NCI-H2171 treated with DMSO at 0.1 percent for 48 hours (cell line): ENCODE results near the gene DUSP3.
"Not testable (repeated sequence)": the region's sequence is repeated elsewhere in the genome, so short reads cannot be mapped to it uniquely, and the experiment has no call there.

Experiments
- DNase-seq: peaks from one replicate; lab custom pipeline; 2025; lab: John Stamatoyannopoulos, UW

DUSP3 gene

DNA sequence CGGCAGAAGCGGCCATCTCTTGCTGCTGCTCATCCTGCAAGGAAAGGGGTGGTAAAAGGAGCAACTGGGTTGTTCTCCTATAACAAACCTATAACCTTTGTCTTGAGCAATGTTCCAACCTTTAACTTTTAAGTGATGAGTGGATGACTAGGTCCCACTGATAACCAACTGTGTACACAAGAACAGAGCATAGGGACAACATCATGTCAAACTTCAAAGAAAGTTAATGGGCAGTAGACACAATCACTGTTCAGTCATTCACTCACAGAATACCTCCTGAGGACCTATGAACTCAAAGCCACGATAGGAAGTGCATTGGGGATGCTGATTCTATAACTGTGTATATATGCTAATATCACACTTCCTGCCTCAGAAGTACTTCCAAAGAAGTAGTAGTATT lies 23.1 kb upstream of the DUSP3 start:
- no peak for DNase-seq

DNA sequence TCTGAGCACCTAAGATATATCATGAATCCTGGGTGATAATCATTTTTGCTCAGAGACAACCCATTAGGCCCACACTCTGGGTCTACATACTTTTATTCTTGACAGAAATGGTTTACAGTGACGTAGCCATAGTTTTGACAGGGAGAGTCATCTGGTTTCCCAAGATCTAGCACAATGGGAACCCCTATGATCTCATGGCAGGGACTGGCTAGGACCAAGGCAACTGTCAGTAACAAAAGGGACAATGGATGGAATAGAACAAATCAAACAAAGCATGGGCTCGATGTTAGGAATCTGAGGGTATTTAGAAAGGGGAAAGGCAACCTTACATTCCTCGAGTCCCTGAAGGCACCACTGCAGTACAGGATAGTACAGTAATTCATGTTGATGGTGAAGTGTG lies 22.0 kb upstream of the DUSP3 start:
- no peak for DNase-seq

DNA sequence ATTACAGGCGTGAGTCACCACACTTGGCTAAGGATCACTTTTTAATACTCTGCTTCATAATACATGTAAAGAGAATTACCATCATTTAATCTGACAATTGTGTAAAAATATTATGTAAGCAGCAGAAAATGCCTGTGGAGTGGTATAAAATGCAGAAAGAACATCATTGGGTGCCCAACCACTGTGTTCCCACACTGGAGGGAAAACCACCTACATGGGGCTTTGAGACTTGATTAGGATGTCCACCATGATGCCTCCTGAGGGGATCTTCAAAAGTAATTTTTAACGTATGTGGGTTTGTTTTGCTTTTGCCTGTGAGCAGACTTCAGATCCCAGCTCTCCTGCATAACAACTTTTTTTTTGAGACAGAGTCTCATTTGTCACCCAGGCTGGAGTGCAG lies 20.3 kb upstream of the DUSP3 start:
- DNase-seq = no peak

DNA sequence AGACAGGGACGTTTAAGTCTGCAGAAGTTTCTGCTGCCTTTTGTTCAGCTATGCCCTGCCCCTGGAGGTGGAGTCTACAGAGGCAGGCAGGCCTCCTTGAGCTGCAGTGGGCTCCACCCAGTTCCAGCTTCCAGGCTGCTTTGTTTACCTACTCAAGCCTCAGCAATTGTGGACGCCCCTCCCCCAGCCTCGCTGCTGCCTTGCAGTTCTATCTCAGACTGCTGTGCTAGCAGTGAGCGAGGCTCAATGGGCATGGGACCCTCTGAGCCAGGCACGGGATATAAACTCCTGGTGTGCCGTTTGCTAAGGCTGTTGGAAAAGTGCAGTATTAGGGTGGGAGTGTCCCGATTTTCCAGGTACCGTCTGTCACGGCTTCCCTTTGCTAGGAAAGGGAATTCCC lies 19.2 kb upstream of the DUSP3 start:
- DNase-seq = not testable (repeated sequence)

DNA sequence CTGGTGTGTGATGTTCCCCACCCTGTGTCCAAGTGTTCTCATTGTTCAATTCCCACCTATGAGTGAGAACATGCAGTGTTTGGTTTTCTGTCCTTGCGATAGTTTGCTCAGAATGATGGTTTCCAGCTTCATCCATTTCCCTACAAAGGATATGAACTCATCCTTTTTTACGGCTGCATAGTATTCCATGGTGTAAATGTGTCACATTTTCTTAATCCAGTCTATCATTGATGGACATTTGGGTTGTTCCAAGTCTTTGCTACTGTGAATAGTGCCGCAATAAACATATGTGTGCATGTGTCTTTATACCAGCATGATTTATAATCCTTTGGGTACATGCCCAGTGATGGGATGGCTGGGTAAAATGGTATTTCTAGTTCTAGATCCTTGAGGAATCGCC lies 13.9 kb upstream of the DUSP3 start:
- not testable (repeated sequence) for DNase-seq

DNA sequence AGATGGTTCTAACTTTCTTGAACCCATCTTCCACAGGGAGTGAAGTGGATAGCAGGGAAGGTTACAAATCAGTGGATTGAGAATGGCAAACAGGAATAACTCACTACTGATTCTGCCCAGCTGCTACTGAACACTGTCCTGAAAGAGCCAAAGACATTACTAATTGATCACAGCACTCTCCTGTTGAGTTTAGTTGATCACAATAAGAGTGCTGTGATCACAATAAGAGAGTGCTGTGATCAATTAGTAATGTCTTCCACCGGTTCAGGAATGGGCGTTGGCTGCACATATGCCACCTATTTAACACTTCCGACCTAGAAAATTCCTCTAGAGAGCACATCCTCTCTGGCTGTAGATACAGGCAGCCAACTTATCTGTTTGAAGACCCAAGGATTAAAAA lies 12.8 kb upstream of the DUSP3 start:
- peak; percentile 97 for DNase-seq

DNA sequence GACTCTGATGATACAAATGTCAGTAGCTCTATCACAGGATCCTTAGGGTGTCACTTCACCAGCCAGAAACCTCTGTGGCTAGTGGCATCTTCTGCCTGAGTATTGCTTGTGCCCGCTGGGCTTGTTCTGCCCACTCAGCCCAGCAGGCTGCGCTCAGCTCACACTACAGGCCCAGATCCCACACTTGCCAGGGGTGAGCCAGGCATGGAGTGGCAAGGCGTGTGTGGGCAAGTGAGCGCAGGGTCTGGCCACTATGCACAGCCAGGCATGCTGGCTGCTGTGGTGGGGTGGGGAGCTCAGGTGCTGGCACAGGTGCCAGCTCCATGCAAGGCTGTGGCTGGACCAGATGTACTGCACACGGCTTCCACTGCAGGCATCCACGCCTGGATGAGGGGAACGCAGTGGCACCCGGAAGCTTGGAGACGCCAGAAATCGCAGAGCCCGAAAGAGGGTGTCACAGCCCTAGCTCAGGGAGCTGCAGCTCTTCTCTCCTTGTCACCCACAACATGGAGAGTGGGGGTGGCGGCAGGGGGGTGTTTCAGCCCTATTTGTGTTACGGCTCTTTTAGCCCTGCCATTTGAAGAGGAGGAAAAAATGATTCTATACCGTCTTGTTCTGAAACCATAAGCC lies 11.6 kb upstream of the DUSP3 start:
- peak; percentile 7 for DNase-seq

DNA sequence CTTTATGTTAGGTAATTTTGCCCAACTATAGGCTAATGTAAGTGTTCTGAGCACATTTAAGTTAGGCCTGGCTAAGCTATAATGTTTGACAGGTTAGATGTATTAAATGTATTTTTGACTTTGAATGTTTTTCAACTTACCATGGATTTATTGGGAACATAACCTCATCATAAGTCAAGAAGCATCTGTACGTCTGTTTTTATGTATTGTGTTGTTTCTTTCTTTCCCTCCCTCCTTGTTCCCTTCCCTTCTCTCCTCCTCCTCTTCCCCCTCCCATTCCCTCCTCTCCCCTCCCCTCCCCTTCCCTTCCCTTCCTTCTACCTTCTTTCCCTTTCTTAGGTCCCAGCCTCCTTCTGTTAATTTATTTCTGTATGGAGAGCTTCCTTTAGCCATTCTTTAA lies 10.7 kb upstream of the DUSP3 start:
- DNase-seq = no peak

DNA sequence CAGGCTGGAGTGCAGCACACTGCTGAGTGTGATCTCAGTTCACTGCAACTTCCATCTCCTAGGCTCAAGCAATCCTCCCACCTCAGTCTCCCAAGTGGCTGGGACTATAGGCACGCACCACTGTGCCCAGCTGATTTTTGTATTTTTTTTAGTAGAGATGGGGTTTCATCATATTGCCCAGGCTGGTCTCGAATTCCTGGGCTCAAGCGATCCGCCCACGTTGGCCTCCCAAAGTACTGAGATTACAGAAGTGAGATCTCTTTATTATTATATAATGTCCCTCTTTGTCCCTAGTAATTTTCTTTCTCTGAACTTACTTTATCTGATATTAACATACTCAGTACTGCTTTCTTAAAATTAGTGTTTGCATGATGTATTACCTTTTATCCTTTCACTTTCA lies 9.8 kb upstream of the DUSP3 start:
- DNase-seq = no peak

DNA sequence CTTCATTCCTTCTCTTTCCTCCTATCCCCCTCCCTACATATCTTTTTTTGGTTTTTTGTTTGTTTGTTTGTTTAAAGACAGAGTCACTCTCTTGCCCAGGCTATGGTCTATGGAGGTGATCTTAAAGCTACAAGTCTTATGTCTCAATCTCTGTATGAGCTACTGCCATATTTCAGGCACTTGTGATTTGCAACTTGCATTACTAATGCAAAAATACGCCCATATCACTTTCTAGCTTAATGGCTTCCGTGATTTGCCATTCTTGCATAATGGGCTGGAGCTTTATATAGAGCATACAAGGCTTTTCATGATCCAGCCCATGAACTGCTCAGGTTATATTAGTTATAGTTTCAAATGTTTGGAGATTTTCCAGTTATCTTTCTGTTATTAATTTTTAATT lies 9.0 kb upstream of the DUSP3 start:
- no peak for DNase-seq

DNA sequence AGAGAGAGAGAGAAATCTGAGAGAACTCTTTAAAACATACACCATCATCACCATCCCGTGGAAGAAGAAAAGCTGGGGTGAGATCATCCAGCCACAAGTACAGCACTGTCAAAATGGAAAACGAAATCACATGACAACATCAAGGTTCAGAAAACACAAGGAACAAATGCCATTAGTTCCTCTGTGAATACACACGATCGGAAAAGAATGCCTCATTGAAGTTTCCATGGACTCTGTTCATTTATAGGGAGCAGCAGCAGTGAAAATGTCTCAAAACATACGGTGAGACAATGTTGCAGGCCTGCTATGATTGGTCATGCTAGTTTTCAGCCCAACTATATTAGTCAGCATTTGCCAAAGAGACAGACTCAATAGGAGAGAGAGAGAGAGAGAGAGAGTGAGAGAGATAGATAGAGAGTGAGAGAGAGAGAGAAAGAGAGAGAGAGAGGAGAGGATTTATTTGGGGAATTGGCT lies 5.9 kb upstream of the DUSP3 start:
- DNase-seq = no peak

DNA sequence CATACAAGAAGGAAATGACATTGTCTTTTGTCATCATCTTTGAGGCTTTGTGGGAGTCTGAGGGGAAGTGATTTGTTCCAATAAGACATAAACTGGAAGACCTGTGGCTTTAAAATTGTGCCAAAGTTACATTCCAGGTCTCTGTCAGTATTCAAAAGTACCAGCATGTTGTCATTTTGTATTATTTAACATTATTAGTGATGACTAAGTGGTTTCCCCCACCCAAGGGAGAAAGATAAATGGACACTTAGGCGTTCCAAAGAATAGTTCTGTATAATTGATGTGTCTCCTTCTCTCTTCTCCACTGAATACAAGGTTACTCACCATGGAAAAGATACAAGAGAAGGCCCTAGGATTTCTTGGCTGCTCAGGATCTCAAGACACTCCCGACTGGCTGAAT lies 5.3 kb upstream of the DUSP3 start:
- DNase-seq = no peak

DNA sequence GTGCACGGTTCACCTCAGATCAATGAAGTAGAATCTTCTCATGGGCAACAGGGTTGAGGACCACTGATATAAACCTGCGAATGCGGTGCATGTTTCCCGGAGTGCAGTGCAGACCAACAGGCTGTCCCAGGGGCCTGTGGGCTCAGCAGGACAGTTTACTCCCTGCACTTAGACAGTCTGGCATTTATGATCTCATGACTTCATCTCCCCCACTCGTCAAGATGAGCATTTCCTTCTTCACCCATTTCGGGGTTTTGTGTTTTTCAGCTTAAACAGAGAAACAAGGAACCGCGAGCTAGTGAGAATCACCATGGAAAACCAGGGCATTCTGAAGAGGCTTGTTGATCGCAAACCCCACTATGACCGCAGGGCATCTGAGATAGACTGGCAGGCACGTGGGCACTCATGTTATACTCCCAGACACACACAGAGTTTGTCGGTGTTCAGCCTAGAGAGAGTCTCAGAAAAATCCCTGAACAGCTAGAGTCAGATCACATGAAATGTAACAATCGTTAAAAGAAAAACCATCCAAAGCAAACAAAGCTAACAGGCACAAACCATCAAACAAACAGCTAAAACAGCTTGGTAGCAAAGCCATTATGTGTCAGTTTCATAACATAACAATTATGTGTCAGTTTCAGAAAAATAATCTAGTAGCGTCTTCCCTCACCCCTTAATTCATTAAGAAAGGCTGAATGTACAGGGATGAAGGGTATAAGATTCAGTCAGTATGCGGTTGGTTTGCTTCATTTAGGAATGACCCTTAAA lies 4.3 kb upstream of the DUSP3 start:
- no peak for DNase-seq

DNA sequence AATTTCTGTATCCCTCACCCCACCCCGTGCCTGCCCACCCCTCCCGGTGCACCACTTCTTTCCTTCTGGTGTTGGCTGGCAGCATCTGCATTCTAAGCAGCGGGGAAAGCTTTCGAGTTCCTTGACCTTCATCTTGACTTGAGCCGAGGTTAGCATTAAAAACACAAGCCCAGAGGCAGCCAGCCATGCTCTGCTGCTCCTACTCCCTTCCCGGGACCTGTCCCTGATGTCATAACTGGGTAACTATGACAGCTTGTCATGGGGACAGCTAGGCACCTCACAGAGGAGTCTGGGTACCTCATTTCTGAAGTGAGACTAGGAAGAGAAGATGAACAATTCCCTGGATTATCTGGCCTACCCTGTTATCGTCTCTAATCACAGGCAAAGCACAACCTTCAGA lies 1.4 kb upstream of the DUSP3 start, which contains the start of gene CFAP97D1:
Gene CFAP97D1 (plus strand): TSS at position 301 of the 400 bp plus-strand sequence. CDS start 28 bp downstream, at position 329.
- DNase-seq = no peak

DNA sequence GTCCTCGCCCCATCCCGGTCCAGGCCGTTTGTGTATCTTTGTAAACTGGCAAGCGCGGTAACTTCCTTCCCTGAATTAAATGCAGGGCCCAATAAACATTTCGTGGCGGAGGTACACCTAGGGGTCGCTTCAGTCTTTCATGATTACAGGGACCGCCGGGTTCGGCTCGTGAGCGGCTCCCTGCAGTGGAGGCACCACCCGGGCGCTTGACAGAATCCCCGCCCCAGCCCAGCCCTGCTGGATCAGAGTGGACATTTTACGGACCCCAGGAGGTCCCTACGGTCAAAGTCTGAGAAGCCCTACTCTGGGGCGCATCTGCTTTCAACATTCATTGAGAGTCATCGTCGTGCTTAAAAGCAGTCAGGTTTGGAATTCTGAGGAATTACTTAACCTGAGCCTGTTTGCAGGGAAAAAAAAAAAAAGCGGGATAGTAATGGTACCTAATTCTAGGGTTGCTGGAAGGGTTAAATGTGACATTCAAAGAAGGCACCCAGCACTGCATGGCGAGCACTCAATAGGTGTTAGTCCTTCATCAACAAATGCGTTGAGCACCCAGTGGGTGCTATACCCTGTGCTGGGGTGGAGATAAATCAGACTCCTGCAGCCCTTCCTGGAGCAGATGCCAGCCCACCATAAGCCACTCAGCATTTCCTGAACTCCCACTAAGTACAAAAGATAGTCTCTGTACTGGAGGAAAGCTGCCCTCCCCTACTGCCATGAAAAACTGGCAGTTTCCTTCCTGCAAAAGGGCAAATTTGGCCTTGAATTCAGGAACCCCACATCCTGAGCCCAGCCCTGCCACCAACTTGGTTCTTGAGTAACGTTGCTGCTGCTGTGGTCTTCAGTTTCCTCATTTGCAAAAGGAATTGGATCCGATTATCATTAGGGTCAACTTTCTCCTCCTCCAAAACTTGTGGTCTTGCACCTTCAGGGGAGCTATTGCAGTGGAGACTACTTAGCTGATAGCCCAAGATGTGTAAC lies 658 bp upstream of the DUSP3 start:
- no peak for DNase-seq

DNA sequence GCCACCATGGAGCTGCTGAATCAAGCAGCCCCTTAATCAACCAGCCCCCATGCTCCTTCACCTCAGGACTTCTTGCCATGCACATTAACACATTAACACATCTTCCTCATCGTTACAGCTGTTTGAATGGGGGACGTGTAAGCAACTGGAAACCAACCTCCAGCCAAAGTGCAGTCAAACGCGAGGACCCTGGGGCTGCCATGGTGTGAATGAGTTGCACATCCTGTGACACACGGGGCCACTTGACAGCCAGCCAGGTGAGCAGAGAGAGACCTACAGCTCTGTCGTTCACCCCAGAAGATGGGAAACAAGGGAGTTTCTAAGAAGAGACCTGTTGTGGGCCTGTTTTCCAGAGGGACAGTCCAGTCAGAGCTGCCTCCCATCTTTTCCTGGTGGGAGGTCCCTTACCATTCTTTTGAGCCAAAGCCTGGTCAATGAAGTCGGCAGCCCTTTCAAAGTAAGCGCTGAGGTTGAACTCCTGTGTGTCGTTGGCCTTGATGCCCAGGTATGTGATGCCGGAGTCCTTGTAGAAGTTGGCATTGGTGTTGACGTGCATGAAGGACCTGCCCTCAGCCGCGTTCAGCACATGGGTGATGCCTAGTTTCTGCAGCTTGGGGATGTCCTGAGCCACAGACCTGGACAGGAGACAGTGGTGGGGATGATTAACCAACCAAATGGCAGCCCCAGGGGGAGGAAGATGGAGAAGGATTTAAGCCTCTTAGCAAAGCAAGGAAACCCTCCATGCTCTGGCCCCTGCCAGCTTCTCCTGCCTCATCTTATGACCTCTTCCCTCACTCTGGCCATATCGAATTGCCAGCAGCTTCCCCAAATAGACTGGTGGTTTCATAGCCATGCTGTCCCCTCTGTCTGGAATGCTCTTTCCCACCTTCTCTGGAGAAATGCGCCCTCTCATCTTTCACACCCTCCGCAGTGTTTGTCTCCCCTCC lies 4.2 kb downstream of the DUSP3 start:
- no peak for DNase-seq

DNA sequence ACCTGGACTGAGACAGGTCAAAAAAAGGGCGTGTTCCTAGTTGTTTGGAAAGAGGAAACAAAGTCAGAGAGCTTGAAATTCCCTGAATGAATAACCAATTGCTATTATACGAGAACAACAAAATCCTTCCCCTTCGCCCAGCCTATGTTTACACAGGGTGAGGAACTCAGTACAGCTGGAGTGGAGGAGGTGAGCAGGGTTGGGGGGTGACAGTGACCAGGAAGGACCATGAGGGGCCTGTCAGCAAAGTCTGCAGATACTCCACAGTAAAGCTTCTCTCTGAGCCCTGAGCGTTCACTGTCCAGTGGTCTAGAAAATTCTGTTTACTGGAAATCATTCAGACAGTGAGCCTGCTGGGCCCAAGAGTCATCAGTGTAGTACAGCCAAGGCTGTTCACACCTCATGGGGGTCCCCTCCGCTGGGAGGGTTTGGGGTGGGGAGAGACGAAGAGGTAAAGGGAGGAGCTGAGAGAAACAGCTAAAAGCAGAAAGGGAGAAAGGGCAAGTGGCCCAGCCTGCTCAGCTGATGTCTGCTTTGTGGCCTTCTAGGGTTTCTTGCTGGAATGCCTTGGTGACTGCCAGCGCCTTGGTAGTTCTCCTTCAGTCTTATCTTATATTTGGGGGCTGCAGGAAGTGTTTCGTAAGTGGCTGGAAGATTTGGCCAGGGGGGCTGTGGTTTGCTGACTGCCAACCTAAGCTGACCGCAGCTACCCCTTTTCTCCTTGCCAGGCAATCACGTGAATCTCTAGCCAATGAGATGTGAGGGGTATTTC lies 5.7 kb downstream of the DUSP3 start:
- DNase-seq = no peak

DNA sequence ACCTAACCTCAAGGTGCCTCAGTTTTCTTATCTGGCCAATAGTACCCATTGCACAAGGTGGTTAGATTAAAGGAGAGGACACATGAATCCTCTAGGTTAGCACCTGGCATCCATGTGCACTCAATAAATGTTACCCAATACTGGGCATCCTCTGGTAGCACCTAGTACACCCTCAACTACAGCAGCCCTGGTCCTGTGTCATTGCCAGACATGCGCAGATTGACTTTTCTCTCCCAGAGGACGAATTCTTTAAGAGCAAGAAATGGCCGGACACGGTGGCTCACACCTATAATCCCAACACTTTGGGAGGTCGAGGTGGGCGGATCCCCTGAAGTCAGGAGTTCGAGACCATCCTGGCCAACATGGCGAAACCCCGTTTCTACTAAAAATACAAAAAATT lies 7.3 kb downstream of the DUSP3 start:
- no peak for DNase-seq

DNA sequence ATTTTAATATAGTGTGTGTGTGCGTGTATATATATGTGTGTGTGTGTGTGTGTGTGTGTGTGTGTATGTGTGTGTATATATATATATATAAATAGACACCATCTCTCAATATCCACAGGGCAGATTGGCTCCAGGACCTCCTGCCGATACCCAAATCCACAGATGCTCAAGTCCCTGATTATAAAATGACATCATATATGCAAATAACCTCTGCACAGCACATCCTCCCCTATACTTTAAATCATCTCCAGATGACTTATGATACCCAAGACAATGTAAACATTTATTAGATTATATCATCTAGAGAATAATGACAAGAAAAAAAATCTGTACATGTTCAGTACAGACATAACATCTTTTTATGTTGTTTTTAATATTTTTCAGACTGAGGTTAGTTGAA lies 7.8 kb downstream of the DUSP3 start:
- no peak for DNase-seq

DNA sequence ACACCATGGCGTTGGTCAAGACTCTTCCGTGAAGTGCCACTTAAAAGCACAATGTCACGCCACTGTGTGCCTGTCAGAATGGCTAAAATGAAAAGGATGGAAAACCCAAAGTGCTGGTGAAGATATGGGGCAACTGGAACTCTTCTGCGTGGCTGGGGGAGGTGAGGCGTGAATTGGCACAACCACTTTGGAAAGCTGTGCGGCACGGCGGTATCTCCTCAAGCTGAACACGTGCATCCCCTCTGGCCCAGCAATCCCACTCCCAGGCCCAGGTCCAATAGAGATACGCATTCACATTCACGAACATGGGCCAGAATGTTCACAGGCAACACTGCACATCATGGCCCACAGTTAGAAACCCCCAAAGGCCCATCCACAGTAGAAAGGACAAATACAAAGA lies 8.9 kb downstream of the DUSP3 start:
- no peak for DNase-seq

DNA sequence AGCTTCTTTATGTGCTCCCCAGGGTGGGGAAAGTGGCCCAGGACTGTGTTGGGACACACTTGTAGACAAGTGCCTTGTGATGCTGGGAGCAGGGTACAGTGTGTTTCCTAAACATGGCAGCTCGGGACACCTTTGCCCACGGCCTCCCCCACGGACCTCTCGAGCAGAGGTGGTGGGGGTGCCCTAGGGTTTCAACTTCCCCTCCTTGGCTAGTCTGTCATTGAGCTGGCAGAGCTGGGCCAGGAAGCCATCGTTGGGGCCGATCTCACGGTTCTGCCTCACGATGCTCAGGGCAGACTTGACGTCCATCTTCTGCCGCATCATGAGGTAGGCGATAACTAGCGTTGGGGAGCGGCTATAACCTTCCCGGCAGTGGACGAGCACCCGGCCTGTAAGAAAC lies 9.4 kb downstream of the DUSP3 start:
- no peak for DNase-seq
